Erythroblast (primary cell): ENCODE measurements around the gene ZNF878.

ENCODE experiments used
- GATA1 ChIP-seq: IDR thresholded peaks from 2 replicates; pipeline ENCODE4 v1.6.1; 2011; ENCODE audit warnings: low read depth, mild to moderate bottlenecking, control low read depth, low read length, moderate library complexity
- POLR2A ChIP-seq: IDR thresholded peaks from 2 replicates; pipeline ENCODE4 v1.6.1; 2011; ENCODE audit warnings: mild to moderate bottlenecking, low read length

- TF ChIP-seq POLR2A (no peak), GATA1 (no peak)
These were observed 9.9 kb downstream of the ZNF878 start for GRCh38 chr19:12042893-12043292.
